ENCODE results near the gene CCNT2. TPM values are rescaled to one million over a fixed set of nuclear protein-coding genes. Genes with fewer than 3 reads are reported as not detected.

Gene CCNT2
- polyA plus RNA-seq, 1 experiment: 14.9 TPM

DNA sequence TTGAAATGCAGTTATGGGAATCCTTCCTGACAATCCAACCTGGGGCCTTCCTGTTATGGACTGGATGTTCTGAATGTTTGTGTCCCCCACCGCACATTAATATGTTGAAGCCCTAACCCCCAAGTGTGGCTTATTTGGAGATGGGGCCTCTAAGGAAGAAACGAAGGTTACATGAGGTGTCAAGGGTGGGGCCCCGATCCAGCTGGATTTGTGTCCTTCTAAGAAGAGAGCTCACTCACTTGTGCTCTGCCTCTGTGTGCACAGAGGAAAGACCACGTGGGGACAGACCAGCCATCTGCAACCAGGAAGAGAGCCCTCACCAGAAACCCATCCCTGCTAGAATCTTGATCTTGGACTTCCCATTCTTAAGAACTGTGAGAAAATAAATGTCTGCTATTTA, 84.2 kb downstream of the CCNT2 start:
- no peaks in the 10 kb centered on the region for H3K9me3 ChIP-seq (ENCODE audit: control insufficient read depth, insufficient read depth, low read length)
- TF ChIP-seq CTCF (IDR thresholded peaks at IDR 0.05; ENCODE audit: low read depth, low read length): no peak
- H3K27me3 ChIP-seq (ENCODE audit: control insufficient read depth, insufficient read depth, low read length): peaks cover 18% of the 10 kb centered on the region
- no peak for DNase-seq (ENCODE audit: low read depth, low spot score)
- no peak overlapping the region for H3K4me3 ChIP-seq (ENCODE audit: low read depth, low read length)
- ChIA-PET CTCF (interaction anchor here (1.0 to 7.3 kb wide), 10 partner anchors 15 to 803 kb away, joined by 3 to 125 read pairs (median 5); partner anchors contain the start of genes R3HDM1 and ZRANB3), POLR2A (no interaction called here)
- no peak overlapping the region for H3K27ac ChIP-seq (ENCODE audit: low read depth, low read length)

DNA sequence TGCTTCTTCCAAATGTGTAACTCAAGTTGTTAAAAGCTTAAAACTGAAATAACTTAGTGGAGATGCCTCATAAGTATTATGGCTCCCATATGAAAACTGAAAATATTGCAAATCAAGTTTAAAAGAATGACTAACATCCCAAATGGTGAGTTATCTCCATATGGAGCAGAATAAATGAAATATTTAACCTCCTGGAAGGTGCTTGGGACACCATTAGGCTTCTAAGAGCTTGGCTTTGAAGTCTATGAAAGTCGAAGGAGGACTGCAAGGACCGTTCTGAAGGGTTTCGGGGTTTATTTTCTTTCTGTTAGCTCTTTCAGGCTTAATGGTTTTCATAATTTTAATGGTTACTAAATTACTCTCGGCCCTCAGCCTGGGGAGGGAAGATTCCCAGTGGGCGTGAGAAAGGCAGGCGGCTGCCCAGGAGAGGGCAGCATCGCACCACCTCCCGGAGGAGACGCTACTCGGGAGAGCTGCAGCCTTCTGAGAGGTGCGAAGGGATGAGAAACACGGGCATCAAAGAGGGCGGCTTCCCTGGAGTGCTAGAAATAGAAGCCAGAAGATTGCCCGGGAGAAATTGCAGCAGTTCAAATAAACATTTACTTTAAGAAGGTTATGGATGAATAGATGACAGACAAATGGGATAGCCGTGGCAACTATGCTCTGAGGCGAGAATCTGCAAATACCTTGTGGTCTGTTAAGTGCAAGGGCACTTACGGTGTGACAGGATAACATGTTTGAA, 85.6 kb downstream of the CCNT2 start:
- Histone ChIP-seq H3K27me3 (ENCODE audit: control insufficient read depth, insufficient read depth, low read length) (peaks cover 15% of the 10 kb centered on the region), H3K27ac (ENCODE audit: low read depth, low read length) (no peak overlapping the region), H3K4me3 (ENCODE audit: low read depth, low read length) (peak overlapping the region; percentile 37), H3K9me3 (ENCODE audit: control insufficient read depth, insufficient read depth, low read length) (no peaks in the 10 kb centered on the region)
- DNase-seq (ENCODE audit: low read depth, low spot score): peak; percentile 18
- peak; percentile 99 for TF ChIP-seq CTCF (IDR thresholded peaks at IDR 0.05; ENCODE audit: low read depth, low read length)
- ChIA-PET CTCF (interaction anchor here (0.6 to 7.3 kb wide), 102 partner anchors 8 to 919 kb away, joined by 3 to 125 read pairs (median 4); partner anchors contain the start of genes MAP3K19, R3HDM1, RAB3GAP1 and ZRANB3), POLR2A (interaction anchor here (1.2 kb wide), 1 partner anchor 705 kb away, joined by 3 read pairs; no protein-coding TSS in a partner anchor)

GRCh38 chr2:135005753-135006152, 87.1 kb downstream of the CCNT2 start:
- TF ChIP-seq CTCF (IDR thresholded peaks at IDR 0.05; ENCODE audit: low read depth, low read length): no peak
- CTCF ChIA-PET: interaction anchor here (0.6 to 7.3 kb wide), 5 partner anchors 17 to 705 kb away, joined by 3 to 125 read pairs (median 3); no protein-coding TSS in a partner anchor
- H3K9me3 ChIP-seq (ENCODE audit: control insufficient read depth, insufficient read depth, low read length): no peaks in the 10 kb centered on the region
- peaks cover 12% of the 10 kb centered on the region for H3K27me3 ChIP-seq (ENCODE audit: control insufficient read depth, insufficient read depth, low read length)
- H3K27ac ChIP-seq (ENCODE audit: low read depth, low read length): no peak overlapping the region
- DNase-seq (ENCODE audit: low read depth, low spot score): no peak
- no peak overlapping the region for H3K4me3 ChIP-seq (ENCODE audit: low read depth, low read length)
- POLR2A ChIA-PET: no interaction called here

Other genes starting within 250 kb of the CCNT2 start
- gene TMEM163, start 199.8 kb upstream of the CCNT2 start, polyA plus RNA-seq (2011; rRNA removed): 0.04 TPM in 1 of 2 replicates, not detected in the other
- gene ACMSD, start 80.2 kb upstream of the CCNT2 start, polyA plus RNA-seq (2011; rRNA removed): not detected in 2 replicates
- gene MAP3K19, start 128.6 kb downstream of the CCNT2 start, polyA plus RNA-seq (2011; rRNA removed): not detected in 2 replicates
- 42.6 and 47.5 TPM in 2 replicates for gene RAB3GAP1, start 133.5 kb downstream of the CCNT2 start, polyA plus RNA-seq (2011; rRNA removed)

Measured in AG04450 (cell line).